ENCODE measurements around the gene BTG3.
A peak's percentile ranks its signal among the peaks of the same experiment; 100 is the strongest.

The BTG3 gene
- 20.3 to 31.6 (median 30.6) reads per million in 4 experiments for total RNA-seq

GRCh38 chr21:17612565-17613241 lies at the start of gene BTG3:
TSS of gene BTG3 (minus strand) at chr21:17612901. CDS start at chr21:17609144, 3,757 bp downstream.
- peak; percentile 70 for DNase-seq

GRCh38 chr21:17660862-17661261 lies 48.2 kb upstream of the BTG3 start:
- no peak for DNase-seq

- DNase-seq, result no peak
Measured at GRCh38 chr21:17660452-17660851, 47.8 kb upstream of the BTG3 start.

GRCh38 chr21:17658931-17659330 lies 46.2 kb upstream of the BTG3 start:
- no peak for DNase-seq

- DNase-seq, result no peak
Measured at GRCh38 chr21:17651526-17651925, 38.8 kb upstream of the BTG3 start.

GRCh38 chr21:17650292-17650691 lies 37.6 kb upstream of the BTG3 start:
- DNase-seq, result no peak

- DNase-seq, result no peak
Measured at GRCh38 chr21:17646790-17647189, 34.1 kb upstream of the BTG3 start.

GRCh38 chr21:17644186-17644585 lies 31.5 kb upstream of the BTG3 start:
- DNase-seq, result no peak

- DNase-seq, result no peak
Measured at GRCh38 chr21:17640821-17641220, 28.1 kb upstream of the BTG3 start.

GRCh38 chr21:17636711-17637110 lies 24.0 kb upstream of the BTG3 start:
- no peak for DNase-seq

- no peak for DNase-seq
Measured at GRCh38 chr21:17631195-17631594, 18.5 kb upstream of the BTG3 start.

GRCh38 chr21:17622018-17622417 lies 9.3 kb upstream of the BTG3 start:
- DNase-seq, result no peak

- DNase-seq, result no peak
Measured at GRCh38 chr21:17616831-17617230, 4.1 kb upstream of the BTG3 start.

GRCh38 chr21:17613242-17613676 lies 558 bp upstream of the BTG3 start:
- peak; percentile 14 for DNase-seq

GRCh38 chr21:17612023-17612564 lies 607 bp downstream of the BTG3 start:
- no peak for DNase-seq

GRCh38 chr21:17611414-17612022 lies 1.2 kb downstream of the BTG3 start:
- DNase-seq, result peak; percentile 63

- no peak for DNase-seq
Measured at GRCh38 chr21:17610911-17611310, 1.8 kb downstream of the BTG3 start.

- no peak for DNase-seq
Measured at GRCh38 chr21:17609681-17610080, 3.0 kb downstream of the BTG3 start.

GRCh38 chr21:17607684-17608083 lies 5.0 kb downstream of the BTG3 start:
- DNase-seq, result no peak

- no peak for DNase-seq
Measured at GRCh38 chr21:17602874-17603273, 9.8 kb downstream of the BTG3 start.

GRCh38 chr21:17598437-17598836 lies 14.3 kb downstream of the BTG3 start:
- DNase-seq, result no peak

GRCh38 chr21:17597680-17598079 lies 15.0 kb downstream of the BTG3 start:
- DNase-seq, result no peak

- DNase-seq, result no peak
Measured at GRCh38 chr21:17590430-17590829, 22.3 kb downstream of the BTG3 start.

GRCh38 chr21:17585875-17586450 lies 26.7 kb downstream of the BTG3 start:
- DNase-seq, result no peak
